B cell (primary cell): ENCODE measurements around the gene TPCN2.

ENCODE experiments used
- EZH2 ChIP-seq: IDR thresholded peaks from 2 replicates; pipeline ENCODE4 v1.6.1; 2012; ENCODE audit warnings: borderline replicate concordance, low read depth, mild to moderate bottlenecking, moderate library complexity, low read length; ENCODE audit not compliant: insufficient read depth, poor library complexity, severe bottlenecking
- TF ChIP-seq, protein P1 (sequence below): fragments of 200-600 bp; IDR thresholded peaks from one replicate; pipeline ENCODE4 v1.8.0; 2022; ENCODE audit warnings: antibody characterized with exemption, mild to moderate bottlenecking

DNA sequence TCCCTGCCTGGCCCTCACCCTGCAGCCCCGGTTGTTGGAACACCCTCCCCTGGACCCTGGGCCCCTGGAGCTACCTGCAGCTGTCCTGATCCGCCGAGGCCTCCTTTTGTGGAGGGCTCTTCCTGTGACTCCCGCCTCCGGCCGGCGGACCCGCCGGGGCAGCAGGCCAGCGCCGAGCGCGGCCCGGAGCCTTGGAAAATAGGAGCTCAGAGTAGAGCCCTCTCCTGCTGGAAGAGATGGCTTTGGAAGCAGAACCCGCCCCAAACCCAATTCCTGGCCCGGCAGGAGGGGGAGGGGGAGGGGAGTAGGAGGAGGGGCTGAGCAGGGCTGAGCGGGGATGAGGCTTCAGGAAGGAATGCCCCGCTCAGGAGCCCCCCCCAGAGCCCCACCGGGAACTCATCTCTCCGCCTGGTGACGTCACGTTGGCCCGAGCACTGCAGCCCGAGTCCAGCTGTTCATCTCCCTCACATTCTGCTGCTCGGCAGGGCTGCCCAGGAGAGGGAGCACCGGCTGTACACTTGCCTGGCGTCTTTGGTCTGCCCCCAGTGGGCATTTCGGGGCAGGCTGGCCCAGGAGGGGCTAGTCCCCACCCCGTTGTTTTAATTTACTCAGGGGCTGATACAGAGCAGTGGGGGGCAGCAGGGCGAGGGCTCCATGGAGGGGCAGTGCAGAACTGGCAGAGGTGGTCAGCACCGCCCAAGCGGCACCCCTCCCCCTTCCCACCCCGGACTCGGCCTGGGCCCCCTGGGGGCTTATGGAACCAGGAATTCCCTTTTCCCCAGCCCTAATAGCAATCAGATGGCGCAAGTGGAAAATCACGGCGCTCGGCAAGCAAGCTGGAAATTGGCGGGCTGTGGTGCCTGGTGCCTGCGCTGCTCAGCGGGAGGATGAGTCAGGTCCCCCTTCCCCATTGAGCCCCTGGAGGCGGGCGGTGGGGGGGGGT lies 35.5 kb upstream of the TPCN2 start, which contains the start of gene MRGPRF:
- TF ChIP-seq, protein P1, sequence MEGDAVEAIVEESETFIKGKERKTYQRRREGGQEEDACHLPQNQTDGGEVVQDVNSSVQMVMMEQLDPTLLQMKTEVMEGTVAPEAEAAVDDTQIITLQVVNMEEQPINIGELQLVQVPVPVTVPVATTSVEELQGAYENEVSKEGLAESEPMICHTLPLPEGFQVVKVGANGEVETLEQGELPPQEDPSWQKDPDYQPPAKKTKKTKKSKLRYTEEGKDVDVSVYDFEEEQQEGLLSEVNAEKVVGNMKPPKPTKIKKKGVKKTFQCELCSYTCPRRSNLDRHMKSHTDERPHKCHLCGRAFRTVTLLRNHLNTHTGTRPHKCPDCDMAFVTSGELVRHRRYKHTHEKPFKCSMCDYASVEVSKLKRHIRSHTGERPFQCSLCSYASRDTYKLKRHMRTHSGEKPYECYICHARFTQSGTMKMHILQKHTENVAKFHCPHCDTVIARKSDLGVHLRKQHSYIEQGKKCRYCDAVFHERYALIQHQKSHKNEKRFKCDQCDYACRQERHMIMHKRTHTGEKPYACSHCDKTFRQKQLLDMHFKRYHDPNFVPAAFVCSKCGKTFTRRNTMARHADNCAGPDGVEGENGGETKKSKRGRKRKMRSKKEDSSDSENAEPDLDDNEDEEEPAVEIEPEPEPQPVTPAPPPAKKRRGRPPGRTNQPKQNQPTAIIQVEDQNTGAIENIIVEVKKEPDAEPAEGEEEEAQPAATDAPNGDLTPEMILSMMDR: no peak
- no peak for TF ChIP-seq EZH2
